Stomach (tissue), 9 donors: ENCODE measurements around the gene AREG. TPM values are rescaled to one million over a fixed set of nuclear protein-coding genes. Genes with fewer than 3 reads are reported as not detected.

ENCODE experiments used
- DNase-seq, 2 donors: peaks; one replicate each; pipeline versions ENCODE4 v3.0.0 to v3.0.0-alpha.2; 2013 to 2019
- H3K27ac ChIP-seq, 5 donors: fragments of 200-600 bp in 4 of 5; sonication (generic) in 4 of 5; one replicate each; pipeline ENCODE4 v1.5.1; 2013 to 2019; ENCODE audit warnings: mild to moderate bottlenecking in 1 of 5, moderate library complexity in 1 of 5
- H3K27me3 ChIP-seq, 3 donors: fragments of 200-600 bp; sonication (generic); one replicate each; pipeline ENCODE4 v1.5.1; 2017 to 2019; ENCODE audit warnings: mixed run types in 1 of 3
- H3K36me3 ChIP-seq, 4 donors: fragments of 200-600 bp; sonication (generic); 1 replicate in 3 of 4; 2 replicates in 1 of 4; pipeline ENCODE4 v1.5.1; 2016 to 2019
- H3K4me1 ChIP-seq, 4 donors: fragments of 200-600 bp; sonication (generic); one replicate each; pipeline ENCODE4 v1.5.1; 2016 to 2019
- H3K4me3 ChIP-seq, 4 donors: fragments of 200-600 bp; sonication (generic) in 3 of 4; one replicate each; pipeline ENCODE4 v1.5.1; 2016 to 2019; ENCODE audit warnings: mild to moderate bottlenecking in 1 of 4
- H3K9me3 ChIP-seq, 4 donors: fragments of 200-600 bp; sonication (generic); one replicate each; pipeline ENCODE4 v1.5.1; 2016 to 2019
- EP300 ChIP-seq: sonication (generic); formaldehyde crosslinking; IDR thresholded peaks from one replicate; pipeline ENCODE4 v1.6.1; 2017; ENCODE audit warnings: antibody characterized with exemption
- POLR2A ChIP-seq, 4 donors: fragments of 450-650 bp; IDR thresholded peaks; one replicate each; pipeline ENCODE4 v1.6.1; 2016; ENCODE audit warnings: antibody characterized with exemption in 4 of 4, control low read depth in 2 of 4, mild to moderate bottlenecking in 1 of 4, moderate library complexity in 1 of 4
- POLR2AphosphoS5 ChIP-seq, 3 donors: sonication (generic); formaldehyde crosslinking; IDR thresholded peaks; one replicate each; pipeline ENCODE4 v1.6.1; 2016; ENCODE audit warnings: antibody characterized with exemption in 3 of 3
- WGBS, 5 donors: extraction: QIAGEN DNeasy Blood & Tissue Kit in 3 of 5; methylation state at CpG; one replicate each; pipeline versions ENCODE4 v1.1.5 to v1.1.7; 2013 to 2018; 5-methylcytosine and 5-hydroxymethylcytosine counted together
- intact Hi-C: fragments of 100-400 bp; cut with DNase I; formaldehyde crosslinking; loops from one replicate; pipeline ENCODE4 v1.15.1; 2023; ENCODE audit warnings: low total_unique reads
- polyA plus RNA-seq, 3 donors: library from polyadenylated mRNA; stranded (reverse); fragments of 200-250 nt; gene quantifications; one replicate each; pipeline ENCODE4 v1.2.3, GENCODE V29; 2013
- total RNA-seq, 5 donors: library from RNA; depleted of rRNA; stranded (reverse); fragments of >200 nt; gene quantifications; one replicate each; pipeline versions ENCODE4 v1.1.0 to v1.2.3, GENCODE V29; 2014 to 2016
- TF ChIP-seq, protein P1 (sequence below), 7 experiments: fragments of 450-650 bp in 4 of 7; fragments of 200-600 bp in 3 of 7; sonication (generic) in 3 of 7; IDR thresholded peaks; one replicate each; pipeline ENCODE4 v1.5.1; 2016 to 2019; ENCODE audit warnings: antibody characterized with exemption in 7 of 7, control low read depth in 2 of 7, mild to moderate bottlenecking in 1 of 7
- donor health status: healthy with polysubstance abuse.
- donor health status: Bipolar disorder and iron deficiency.
- donor health status: healthy.

AREG gene
- total and polyA plus RNA-seq, 8 donors: 4.3 to 23.0 (median 14.0) TPM; not detected in 1

DNA sequence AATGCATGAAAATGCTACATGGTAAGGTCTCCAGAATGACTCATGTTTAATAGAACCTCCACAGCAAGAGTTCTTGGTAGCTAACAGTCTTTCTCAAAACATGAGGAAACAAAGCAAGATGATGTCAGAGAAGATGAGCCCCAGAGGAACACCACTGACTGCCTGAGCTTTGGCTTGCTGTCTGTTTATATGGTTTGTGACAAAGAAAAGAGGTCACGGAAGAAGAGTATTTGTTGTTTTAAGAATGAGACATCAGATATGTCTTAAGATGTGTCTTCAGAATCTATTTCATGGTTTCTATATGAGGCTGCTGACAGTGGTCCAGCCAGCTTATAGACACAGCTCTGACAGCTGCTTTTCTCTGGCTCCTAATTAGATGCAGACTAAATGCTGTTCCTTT, 18.8 kb upstream of the AREG start:
- H3K4me1 ChIP-seq: peaks cover 0 to 13% (median 2%) of the 10 kb centered on the region in 4 donors
- WGBS, 5 donors: 79 to 88% (median 83%) methylated on average over 1 of the region's 1 CpG
- H3K36me3 ChIP-seq: no peaks in the 10 kb centered on the region
- no peaks in the 10 kb centered on the region for H3K9me3 ChIP-seq
- intact Hi-C loops: no loop called here
- no peak for TF ChIP-seq EP300
- no peak for TF ChIP-seq POLR2AphosphoS5 (IDR thresholded peaks at IDR 0.05)
- TF ChIP-seq, protein P1, sequence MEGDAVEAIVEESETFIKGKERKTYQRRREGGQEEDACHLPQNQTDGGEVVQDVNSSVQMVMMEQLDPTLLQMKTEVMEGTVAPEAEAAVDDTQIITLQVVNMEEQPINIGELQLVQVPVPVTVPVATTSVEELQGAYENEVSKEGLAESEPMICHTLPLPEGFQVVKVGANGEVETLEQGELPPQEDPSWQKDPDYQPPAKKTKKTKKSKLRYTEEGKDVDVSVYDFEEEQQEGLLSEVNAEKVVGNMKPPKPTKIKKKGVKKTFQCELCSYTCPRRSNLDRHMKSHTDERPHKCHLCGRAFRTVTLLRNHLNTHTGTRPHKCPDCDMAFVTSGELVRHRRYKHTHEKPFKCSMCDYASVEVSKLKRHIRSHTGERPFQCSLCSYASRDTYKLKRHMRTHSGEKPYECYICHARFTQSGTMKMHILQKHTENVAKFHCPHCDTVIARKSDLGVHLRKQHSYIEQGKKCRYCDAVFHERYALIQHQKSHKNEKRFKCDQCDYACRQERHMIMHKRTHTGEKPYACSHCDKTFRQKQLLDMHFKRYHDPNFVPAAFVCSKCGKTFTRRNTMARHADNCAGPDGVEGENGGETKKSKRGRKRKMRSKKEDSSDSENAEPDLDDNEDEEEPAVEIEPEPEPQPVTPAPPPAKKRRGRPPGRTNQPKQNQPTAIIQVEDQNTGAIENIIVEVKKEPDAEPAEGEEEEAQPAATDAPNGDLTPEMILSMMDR (IDR thresholded peaks at IDR 0.05): no peak
- no peak for TF ChIP-seq POLR2A (IDR thresholded peaks at IDR 0.05)
- no peak for DNase-seq
- H3K4me3 ChIP-seq: no peak overlapping the region
- no peaks in the 10 kb centered on the region for H3K27me3 ChIP-seq
- H3K27ac ChIP-seq: no peak overlapping the region

DNA sequence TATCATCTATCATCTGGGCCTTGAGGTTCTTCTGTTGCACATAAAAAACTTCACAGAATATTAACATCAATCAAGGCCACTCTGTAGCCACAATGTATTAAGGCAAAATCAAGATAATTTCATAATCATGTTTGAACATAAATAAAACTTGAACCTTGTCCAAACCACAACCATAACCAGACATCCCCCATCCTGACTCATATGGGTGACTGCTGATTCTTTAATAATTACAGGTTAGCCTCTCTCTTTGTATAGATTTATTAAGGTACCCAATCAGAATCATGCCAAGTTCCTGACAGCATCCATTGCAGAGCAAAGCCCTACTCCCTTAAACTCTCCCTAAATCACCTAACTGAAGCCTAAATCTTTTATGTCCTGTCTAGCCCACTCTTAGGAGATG, 16.7 kb upstream of the AREG start:
- no peak for TF ChIP-seq POLR2A (IDR thresholded peaks at IDR 0.05)
- TF ChIP-seq POLR2AphosphoS5 (IDR thresholded peaks at IDR 0.05): no peak
- TF ChIP-seq EP300: no peak
- intact Hi-C loops: no loop called here
- peaks cover 0 to 5% (median under 1%) of the 10 kb centered on the region in 4 donors for H3K4me1 ChIP-seq

DNA sequence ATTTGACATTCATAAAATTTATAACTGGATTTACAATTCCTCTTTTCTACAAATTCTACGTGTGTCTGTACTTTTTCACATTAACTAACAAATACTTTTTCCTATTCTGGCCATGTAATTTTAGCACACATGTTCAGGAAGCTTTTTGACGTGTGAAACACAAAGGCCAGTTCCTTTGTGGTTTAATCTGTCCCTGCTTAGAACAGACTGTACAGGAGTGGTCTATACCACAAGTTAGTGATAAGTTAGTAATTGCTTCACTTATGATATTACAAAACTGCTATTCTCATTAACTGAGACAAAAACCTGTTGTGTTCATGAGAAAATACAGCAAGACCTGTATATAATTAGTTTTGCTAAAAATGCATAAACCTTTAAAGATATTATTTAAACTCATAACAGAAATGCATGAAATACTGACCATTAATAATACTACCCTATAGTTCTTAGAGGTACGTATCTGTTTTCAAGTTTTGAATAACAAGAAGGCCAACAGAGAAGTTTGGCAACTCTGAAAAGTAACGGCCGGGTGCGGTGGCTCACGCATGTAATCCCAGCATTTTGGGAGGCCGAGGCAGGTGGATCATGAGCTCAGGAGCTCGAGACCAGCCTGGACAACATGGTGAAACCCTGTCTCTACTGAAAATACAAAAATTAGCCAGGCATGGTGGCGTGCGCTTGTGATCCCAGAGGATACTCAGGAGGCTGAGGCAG, 13.7 kb upstream of the AREG start:
- intact Hi-C loops: no loop called here
- Histone ChIP-seq H3K27me3 (no peaks in the 10 kb centered on the region), H3K4me3 (no peak overlapping the region), H3K9me3 (no peaks in the 10 kb centered on the region), H3K36me3 (no peaks in the 10 kb centered on the region), H3K27ac (peak overlapping the region in 3 of 5 donors; percentile 18 to 54 (median 27)), H3K4me1 (no peaks in the 10 kb centered on the region)
- WGBS, 5 donors: 67 to 78% (median 77%) methylated on average over 11 of the region's 11 CpGs
- TF ChIP-seq EP300: no peak
- TF ChIP-seq, protein P1 (IDR thresholded peaks at IDR 0.05): no peak
- peak in 1 of 3 donors; percentile 24 for TF ChIP-seq POLR2AphosphoS5 (IDR thresholded peaks at IDR 0.05)
- TF ChIP-seq POLR2A (IDR thresholded peaks at IDR 0.05): no peak
- DNase-seq: no peak

More for the DNA sequence above, 16.7 kb upstream of the AREG start:
- DNase-seq: no peak
- no peak overlapping the region for H3K4me3 ChIP-seq
- no peaks in the 10 kb centered on the region for H3K9me3 ChIP-seq
- H3K27ac ChIP-seq: no peak overlapping the region
- H3K27me3 ChIP-seq: no peaks in the 10 kb centered on the region
- no peaks in the 10 kb centered on the region for H3K36me3 ChIP-seq

DNA sequence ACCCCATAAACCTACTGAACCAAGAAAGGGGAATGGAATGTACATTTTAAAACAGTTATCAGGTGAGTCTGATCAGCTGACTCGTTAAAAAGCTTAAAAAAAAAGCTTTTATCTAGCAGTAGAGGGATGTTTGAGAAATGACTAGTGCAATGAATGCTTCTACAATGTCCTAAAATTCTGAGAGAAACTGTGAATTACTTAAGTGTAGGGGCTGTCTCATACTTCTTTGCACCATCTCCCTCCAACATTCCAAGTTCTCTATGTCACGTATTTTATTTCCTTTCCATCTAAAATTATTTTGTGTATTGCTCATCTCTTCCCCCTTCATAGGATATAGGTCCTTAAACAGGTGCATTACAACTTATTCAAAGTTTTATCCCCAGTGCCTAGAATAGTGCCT, 11.9 kb upstream of the AREG start:
- WGBS, 5 donors: 69 to 86% (median 83%) methylated on average over 2 of the region's 2 CpGs
- no peak overlapping the region for H3K27ac ChIP-seq
- no peaks in the 10 kb centered on the region for H3K27me3 ChIP-seq
- no peak overlapping the region for H3K4me3 ChIP-seq
- no peaks in the 10 kb centered on the region for H3K9me3 ChIP-seq
- TF ChIP-seq EP300 (no peak), POLR2A (IDR thresholded peaks at IDR 0.05) (no peak), POLR2AphosphoS5 (IDR thresholded peaks at IDR 0.05) (no peak)
- TF ChIP-seq, protein P1 (IDR thresholded peaks at IDR 0.05): no peak
- H3K4me1 ChIP-seq: no peaks in the 10 kb centered on the region
- DNase-seq: no peak
- H3K36me3 ChIP-seq: no peaks in the 10 kb centered on the region
- intact Hi-C loops: no loop called here

DNA sequence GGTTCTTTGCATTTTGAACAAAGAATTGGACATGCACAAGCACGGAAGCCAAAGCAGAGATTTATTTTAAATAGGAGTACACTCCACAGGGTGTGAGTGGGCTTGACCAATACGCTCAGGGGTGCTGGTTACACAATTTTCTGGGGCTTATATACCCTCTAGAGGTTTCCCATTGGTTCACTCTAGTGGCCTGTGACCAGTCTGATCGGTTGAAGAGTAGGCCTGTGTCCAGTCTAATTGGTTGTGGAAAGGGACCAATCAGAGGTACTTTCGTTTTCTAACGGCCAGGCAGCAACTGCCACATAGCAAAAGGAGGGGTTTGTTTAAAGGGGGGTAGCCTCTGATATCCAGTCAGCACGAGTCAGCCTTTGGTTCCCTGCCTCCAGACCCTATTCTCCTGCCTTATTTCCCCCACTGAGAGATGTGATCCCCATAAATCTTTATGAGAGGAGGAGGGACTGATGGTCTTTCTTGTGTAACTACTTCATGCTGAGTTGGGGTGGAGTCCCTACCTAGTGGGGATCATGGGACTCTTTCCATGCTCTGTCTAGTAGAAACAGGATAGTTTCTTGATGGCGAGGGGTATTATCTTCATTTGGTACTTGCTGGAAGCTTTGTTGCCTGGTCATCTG, 11.3 kb upstream of the AREG start:
- no peaks in the 10 kb centered on the region for H3K4me1 ChIP-seq
- H3K9me3 ChIP-seq: no peaks in the 10 kb centered on the region
- intact Hi-C loops: no loop called here
- TF ChIP-seq POLR2A (IDR thresholded peaks at IDR 0.05) (no peak), EP300 (no peak), POLR2AphosphoS5 (IDR thresholded peaks at IDR 0.05) (no peak)
- TF ChIP-seq, protein P1 (IDR thresholded peaks at IDR 0.05): no peak
- H3K36me3 ChIP-seq: no peaks in the 10 kb centered on the region
- no peak for DNase-seq
- no peaks in the 10 kb centered on the region for H3K27me3 ChIP-seq
- H3K4me3 ChIP-seq: no peak overlapping the region
- 72 to 86% (median 77%) methylated on average over 7 of the region's 7 CpGs for WGBS, 5 donors
- H3K27ac ChIP-seq: no peak overlapping the region
